Fibroblast of lung (primary cell): ENCODE results near the gene OR4K17. TPM values are rescaled to one million over a fixed set of nuclear protein-coding genes. Genes with fewer than 3 reads are reported as not detected.

Source experiments
- DNase-seq, 2 donors: peaks; one replicate each; pipeline versions ENCODE4 v3.0.0 to v3.0.0-alpha.2; 2010; ENCODE audit warnings: low read depth in 2 of 2
- H2AFZ ChIP-seq: 2 replicates; pipeline ENCODE4 v1.5.1; 2012; ENCODE audit warnings: low read length, control low read depth, inconsistent platforms
- H3K27ac ChIP-seq: 2 replicates; pipeline ENCODE4 v1.5.1; 2011; ENCODE audit warnings: low read length, control low read depth; ENCODE audit not compliant: insufficient read depth
- H3K27me3 ChIP-seq: 2 replicates; pipeline ENCODE4 v1.5.1; 2011; ENCODE audit warnings: mild to moderate bottlenecking, low read length; ENCODE audit not compliant: control insufficient read depth, insufficient read depth
- H3K36me3 ChIP-seq: 2 replicates; pipeline ENCODE4 v1.5.1; 2011; ENCODE audit warnings: low read length; ENCODE audit not compliant: control insufficient read depth, insufficient read depth
- H3K4me1 ChIP-seq: 2 replicates; pipeline ENCODE4 v1.5.1; 2011; ENCODE audit warnings: low read length; ENCODE audit not compliant: control insufficient read depth, insufficient read depth; ENCODE audit errors: extremely low read depth
- H3K4me2 ChIP-seq: 2 replicates; pipeline ENCODE4 v1.5.1; 2011; ENCODE audit warnings: low read length, control low read depth; ENCODE audit not compliant: insufficient read depth; ENCODE audit errors: extremely low read depth
- H3K4me3 ChIP-seq, 4 experiments: fragments of 200-600 bp in 1 of 4; sonication (generic) in 1 of 4; replicated peaks in 1 of 4; 2 replicates each; pipeline ENCODE4 v1.5.1; 2011 to 2016; ENCODE audit warnings: low read length in 4 of 4, low read depth in 3 of 4, mild to moderate bottlenecking in 3 of 4, control low read depth in 2 of 4, inconsistent platforms in 1 of 4, mixed read lengths in 1 of 4; ENCODE audit not compliant: insufficient read depth in 1 of 4; ENCODE audit errors: control extremely low read depth in 1 of 4
- H3K79me2 ChIP-seq: 2 replicates; pipeline ENCODE4 v1.5.1; 2012; ENCODE audit warnings: mild to moderate bottlenecking, low read length, inconsistent platforms; ENCODE audit not compliant: control insufficient read depth, insufficient read depth
- H3K9ac ChIP-seq: 2 replicates; pipeline ENCODE4 v1.5.1; 2011; ENCODE audit warnings: mild to moderate bottlenecking, low read length, control low read depth; ENCODE audit not compliant: insufficient read depth
- H3K9me3 ChIP-seq: 2 replicates; pipeline ENCODE4 v1.5.1; 2012; ENCODE audit warnings: low read depth, low read length; ENCODE audit not compliant: control insufficient read depth, insufficient read depth
- H4K20me1 ChIP-seq: 2 replicates; pipeline ENCODE4 v1.5.1; 2011; ENCODE audit warnings: low read length; ENCODE audit not compliant: control insufficient read depth, insufficient read depth; ENCODE audit errors: extremely low read depth
- EZH2 ChIP-seq: IDR thresholded peaks from 2 replicates; pipeline ENCODE4 v1.5.1; 2012; ENCODE audit warnings: low read length, control low read depth, mild to moderate bottlenecking; ENCODE audit errors: missing control alignments
- polyA plus RNA-seq, 2 donors: library from polyadenylated mRNA; depleted of rRNA in 1 of 2; stranded (reverse) in 1 of 2; unstranded in 1 of 2; fragments of >200 nt; gene quantifications; 2 replicates each; pipeline ENCODE4 v1.2.1, GENCODE V29; 2011 to 2012; ENCODE audit warnings: missing spikeins in 1 of 2
- total RNA-seq: library from RNA; depleted of rRNA; stranded (reverse); fragments of >200 nt; gene quantifications from 2 replicates; pipeline ENCODE4 v1.2.1, GENCODE V29; 2014
- TF ChIP-seq, protein P1 (sequence below), 2 donors: IDR thresholded peaks in 1 of 2; conservative IDR thresholded peaks in 1 of 2; 1 replicate in 1 of 2; 2 replicates in 1 of 2; pipeline ENCODE4 v1.5.1; 2011 to 2012; ENCODE audit warnings: low read length in 2 of 2, control low read depth in 1 of 2, inconsistent platforms in 1 of 2, low read depth in 1 of 2, mild to moderate bottlenecking in 1 of 2

The OR4K17 gene
- total and polyA plus RNA-seq, 2 donors (not counting 1 experiment from before 2014, with no cell fraction given), result not detected

DNA sequence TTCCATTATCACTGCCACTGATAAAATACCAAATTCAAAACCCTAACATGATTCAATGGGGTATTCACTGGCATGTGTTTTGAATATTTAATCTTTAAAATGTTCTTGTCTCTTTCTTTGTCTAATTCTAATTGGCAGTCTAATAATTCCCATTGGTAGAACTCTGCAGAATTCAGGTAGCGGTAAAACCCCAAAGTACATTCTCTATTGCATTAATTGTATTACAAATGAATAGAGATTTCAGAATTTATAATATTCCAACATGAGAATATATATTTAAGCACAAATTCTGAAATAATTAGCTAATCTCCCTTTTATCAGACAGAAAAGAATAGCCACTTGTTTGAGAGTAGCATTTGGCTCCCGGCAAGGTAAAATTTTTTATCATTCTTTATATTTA lies 28.0 kb downstream of the OR4K17 start, which contains the start of gene OR4N5:
Gene OR4N5, plus strand, starts transcription at position 301 of the 400 bp plus-strand sequence. CDS start 4,916 bp downstream, outside the sequence.
- no peak for DNase-seq
- Histone ChIP-seq H3K36me3 (no peaks in the 10 kb centered on the region), H3K9me3 (no peaks in the 10 kb centered on the region), H3K79me2 (no peaks in the 10 kb centered on the region), H3K4me2 (no peak within 1 kb of the TSS), H3K9ac (no peak within 1 kb of the TSS), H3K27me3 (no peaks in the 10 kb centered on the region), H2AFZ (no peak within 1 kb of the TSS), H4K20me1 (no peaks in the 10 kb centered on the region), H3K27ac (no peak within 1 kb of the TSS), H3K4me1 (no peaks in the 10 kb centered on the region), H3K4me3 (no peak within 1 kb of the TSS)
- no peak for TF ChIP-seq EZH2
- TF ChIP-seq, protein P1, sequence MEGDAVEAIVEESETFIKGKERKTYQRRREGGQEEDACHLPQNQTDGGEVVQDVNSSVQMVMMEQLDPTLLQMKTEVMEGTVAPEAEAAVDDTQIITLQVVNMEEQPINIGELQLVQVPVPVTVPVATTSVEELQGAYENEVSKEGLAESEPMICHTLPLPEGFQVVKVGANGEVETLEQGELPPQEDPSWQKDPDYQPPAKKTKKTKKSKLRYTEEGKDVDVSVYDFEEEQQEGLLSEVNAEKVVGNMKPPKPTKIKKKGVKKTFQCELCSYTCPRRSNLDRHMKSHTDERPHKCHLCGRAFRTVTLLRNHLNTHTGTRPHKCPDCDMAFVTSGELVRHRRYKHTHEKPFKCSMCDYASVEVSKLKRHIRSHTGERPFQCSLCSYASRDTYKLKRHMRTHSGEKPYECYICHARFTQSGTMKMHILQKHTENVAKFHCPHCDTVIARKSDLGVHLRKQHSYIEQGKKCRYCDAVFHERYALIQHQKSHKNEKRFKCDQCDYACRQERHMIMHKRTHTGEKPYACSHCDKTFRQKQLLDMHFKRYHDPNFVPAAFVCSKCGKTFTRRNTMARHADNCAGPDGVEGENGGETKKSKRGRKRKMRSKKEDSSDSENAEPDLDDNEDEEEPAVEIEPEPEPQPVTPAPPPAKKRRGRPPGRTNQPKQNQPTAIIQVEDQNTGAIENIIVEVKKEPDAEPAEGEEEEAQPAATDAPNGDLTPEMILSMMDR (conservative IDR thresholded peaks at IDR 0.05 in 1 of 2, IDR thresholded peaks at IDR 0.05 in 1 of 2; ENCODE audit: low read depth in 1 of 2, low read length in 2 of 2), result no peak

DNA sequence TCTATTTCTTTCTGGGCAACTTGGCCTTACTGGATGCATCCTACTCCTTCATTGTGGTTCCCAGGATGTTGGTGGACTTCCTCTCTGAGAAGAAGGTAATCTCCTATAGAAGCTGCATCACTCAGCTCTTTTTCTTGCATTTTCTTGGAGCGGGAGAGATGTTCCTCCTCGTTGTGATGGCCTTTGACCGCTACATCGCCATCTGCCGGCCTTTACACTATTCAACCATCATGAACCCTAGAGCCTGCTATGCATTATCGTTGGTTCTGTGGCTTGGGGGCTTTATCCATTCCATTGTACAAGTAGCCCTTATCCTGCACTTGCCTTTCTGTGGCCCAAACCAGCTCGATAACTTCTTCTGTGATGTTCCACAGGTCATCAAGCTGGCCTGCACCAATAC lies 33.4 kb downstream of the OR4K17 start:
- Histone ChIP-seq H3K4me3 (no peak overlapping the region), H3K27ac (no peak overlapping the region), H3K27me3 (no peaks in the 10 kb centered on the region), H3K79me2 (no peaks in the 10 kb centered on the region), H4K20me1 (no peaks in the 10 kb centered on the region), H3K9me3 (no peaks in the 10 kb centered on the region), H2AFZ (no peak overlapping the region), H3K4me1 (no peaks in the 10 kb centered on the region), H3K4me2 (no peak overlapping the region), H3K9ac (no peak overlapping the region), H3K36me3 (no peaks in the 10 kb centered on the region)
- no peak for DNase-seq
- TF ChIP-seq, protein P1 (conservative IDR thresholded peaks at IDR 0.05 in 1 of 2, IDR thresholded peaks at IDR 0.05 in 1 of 2; ENCODE audit: low read depth in 1 of 2, low read length in 2 of 2), result no peak
- TF ChIP-seq EZH2, result no peak

DNA sequence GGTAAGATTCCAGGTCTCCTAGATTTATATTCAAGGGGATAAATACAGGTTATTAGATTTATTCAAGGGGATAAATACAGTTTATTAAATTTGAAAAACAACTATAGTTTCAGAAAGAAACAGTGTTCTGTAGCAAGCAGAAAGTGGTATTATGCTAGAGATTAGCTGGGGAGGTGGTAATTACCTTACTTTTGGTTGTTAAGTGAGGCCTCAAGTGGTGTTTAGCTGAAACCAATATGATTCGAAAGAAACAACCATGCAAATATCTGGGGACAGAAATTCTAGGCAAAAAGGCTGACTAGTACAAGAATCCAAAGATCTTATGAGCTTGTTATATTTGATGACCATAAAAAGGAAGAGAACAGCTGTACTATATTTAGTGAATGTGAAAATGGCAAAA lies 34.3 kb downstream of the OR4K17 start:
- Histone ChIP-seq H3K79me2 (no peaks in the 10 kb centered on the region), H3K9ac (no peak overlapping the region), H3K27ac (no peak overlapping the region), H2AFZ (no peak overlapping the region), H3K36me3 (no peaks in the 10 kb centered on the region), H3K4me2 (no peak overlapping the region), H4K20me1 (no peaks in the 10 kb centered on the region), H3K4me1 (no peaks in the 10 kb centered on the region), H3K9me3 (no peaks in the 10 kb centered on the region), H3K4me3 (no peak overlapping the region), H3K27me3 (no peaks in the 10 kb centered on the region)
- TF ChIP-seq, protein P1 (conservative IDR thresholded peaks at IDR 0.05 in 1 of 2, IDR thresholded peaks at IDR 0.05 in 1 of 2; ENCODE audit: low read depth in 1 of 2, low read length in 2 of 2), result no peak
- no peak for TF ChIP-seq EZH2
- DNase-seq, result no peak
